Measurements from ENCODE around the gene ABHD8.

Gene ABHD8

DNA sequence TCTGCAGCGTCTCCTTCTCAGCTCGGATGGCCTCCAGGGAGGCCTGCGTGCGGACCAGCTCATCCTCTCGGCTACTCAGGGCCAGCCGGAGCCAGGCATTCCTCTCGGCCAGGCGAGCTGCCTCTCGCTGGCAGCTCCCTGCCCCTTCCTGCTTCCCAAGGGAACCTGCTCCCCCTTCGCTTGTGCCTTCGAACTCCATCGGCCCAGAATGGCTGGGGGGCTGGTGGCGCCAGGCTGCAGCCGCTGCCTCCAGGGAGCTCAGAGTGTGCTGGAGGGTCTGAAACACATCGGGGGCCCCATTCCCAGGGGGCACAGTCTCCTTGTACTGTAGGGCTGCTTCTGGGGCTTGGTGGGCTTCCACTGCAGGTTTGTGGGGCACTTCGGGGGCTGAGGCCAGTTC, 40.7 kb downstream of the ABHD8 start:
- no peak for DNase-seq

DNA sequence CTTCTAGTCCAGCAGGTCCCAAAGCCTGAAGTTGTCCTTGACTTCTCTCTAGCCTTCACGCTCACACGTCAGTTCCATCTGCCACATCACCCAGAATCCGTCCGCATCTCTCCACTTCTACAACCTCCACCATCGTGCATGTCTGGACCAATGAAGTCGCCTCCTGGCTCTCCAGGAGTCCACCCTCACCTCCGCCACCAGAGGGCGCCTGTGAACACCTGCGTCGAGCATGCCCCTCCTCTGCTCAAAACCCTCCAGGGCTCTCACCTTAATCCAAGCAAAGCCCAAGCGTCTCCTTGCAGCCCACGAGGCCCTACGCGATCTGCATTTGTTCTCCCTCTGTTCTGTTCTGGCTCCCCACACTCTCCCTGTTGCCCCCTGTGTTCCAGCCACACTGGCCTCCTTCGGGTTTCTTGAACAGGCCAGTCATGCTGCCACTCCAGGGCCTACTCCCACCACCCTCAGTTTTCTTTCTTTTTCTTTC, 42.3 kb downstream of the ABHD8 start:
- DNase-seq: peak; percentile 86

DNA sequence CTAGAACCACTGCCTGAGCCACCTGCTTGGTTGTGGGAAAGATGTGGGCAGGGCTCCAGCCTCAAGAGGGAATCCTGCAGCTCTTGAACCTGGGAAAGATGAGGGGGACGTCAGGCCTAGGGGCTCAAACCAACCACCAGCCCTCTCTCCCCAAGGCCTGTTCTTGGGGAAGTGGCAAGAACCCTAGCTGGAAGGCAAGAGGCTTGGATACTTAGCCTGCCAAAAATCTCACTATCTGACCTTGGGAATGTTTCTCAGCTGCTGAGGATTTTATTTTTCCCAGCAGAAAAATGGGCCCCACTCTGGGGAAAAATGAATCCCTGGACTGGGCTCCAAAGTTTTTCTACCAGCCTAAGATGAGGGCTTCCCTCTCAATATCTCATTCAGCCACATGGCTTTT, 43.3 kb downstream of the ABHD8 start:
- DNase-seq: no peak

DNA sequence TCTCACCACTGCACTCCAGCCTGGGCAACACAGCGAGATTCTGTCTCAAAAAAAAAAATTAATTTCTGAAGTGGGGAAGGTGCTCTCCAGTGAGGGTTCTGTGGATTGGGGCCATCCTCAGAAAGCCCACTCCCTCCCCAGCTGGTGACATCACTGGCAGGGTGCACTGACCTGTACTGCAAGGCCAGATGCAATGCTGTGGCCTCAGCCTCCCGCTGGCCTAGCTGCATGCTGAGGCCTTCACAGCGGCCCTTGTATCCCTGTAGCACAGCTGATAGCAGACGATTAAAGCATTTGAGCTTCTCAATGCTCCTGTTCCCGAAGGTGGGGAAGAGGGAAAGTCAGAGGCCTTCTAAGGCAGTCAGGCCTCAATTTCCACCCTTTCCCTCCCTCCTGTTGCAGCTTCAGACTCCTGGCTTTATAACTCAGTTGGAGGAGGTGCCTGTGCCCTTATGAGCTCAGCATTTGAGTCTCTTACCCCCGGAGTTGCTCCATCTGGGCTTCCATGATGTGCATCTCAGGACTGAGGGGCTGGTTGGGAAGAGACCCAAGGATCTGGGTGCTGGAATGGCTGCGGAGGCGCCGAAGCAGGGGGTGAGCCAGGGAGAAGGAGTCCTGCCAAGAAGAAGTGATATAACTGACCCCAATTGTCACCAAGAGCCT, 44.0 kb downstream of the ABHD8 start:
- DNase-seq: no peak

DNA sequence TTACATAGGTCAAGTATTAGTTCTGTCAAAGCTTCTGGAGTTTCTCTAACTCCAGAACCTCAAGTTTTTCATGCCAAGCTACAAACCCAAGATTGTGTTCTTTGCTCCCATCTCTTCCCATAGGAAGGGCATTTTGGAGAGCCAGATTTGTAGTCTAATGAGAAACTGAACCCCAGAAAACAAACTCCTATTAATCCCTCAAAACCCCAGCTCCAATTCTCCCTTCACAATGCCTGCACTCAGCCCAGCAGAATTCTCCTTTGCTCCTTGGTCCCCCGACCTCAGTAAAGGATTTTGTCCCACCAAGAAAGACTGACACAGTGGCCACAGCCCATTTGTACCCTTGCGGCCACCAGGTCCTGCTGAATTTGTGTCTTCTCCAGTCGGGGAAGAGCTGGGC, 47.1 kb downstream of the ABHD8 start:
- DNase-seq: no peak

DNA sequence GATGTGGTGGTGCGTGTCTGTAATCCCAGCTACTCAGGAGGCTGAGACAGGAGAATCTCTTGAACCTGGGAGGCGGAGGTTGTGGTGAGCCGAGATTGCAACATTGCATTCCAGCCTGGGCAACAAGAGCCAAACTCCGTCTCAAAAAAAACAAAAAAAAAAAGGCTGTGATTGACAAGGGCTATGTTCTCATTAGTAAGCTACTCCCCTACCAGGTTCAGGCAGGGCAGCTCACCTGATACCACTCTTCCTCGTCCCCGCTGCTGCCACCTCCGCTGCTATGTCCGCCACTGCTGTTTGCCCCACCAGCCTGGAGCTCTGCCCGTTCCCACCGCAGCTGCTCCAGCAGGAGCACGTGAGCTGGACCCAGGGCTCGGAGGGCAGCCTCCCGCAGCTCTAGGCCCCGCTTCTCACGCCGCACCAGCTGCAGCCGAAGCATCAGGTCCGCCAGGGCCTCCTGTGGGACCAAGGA, 48.0 kb downstream of the ABHD8 start:
- DNase-seq: peak; percentile 17

DNA sequence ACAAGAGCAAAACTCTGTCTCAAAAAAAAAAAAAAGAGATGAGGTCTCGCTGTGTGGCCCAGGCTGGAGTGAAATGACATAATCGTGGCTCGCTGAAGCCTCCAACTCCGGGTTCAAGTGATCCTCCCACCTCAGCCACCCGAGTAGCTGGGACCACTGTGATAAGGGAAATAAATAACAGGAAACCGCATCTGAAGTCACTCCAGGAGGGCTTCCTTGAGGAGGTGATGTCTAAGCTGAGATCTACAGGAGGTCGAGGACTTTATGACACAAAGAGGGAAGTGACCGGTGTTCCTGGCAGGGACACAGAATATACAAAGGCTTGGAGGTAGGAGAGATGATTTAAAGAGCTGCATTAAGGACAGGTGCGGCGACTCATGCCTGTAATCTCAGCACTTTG, 48.6 kb downstream of the ABHD8 start:
- DNase-seq: no peak

DNA sequence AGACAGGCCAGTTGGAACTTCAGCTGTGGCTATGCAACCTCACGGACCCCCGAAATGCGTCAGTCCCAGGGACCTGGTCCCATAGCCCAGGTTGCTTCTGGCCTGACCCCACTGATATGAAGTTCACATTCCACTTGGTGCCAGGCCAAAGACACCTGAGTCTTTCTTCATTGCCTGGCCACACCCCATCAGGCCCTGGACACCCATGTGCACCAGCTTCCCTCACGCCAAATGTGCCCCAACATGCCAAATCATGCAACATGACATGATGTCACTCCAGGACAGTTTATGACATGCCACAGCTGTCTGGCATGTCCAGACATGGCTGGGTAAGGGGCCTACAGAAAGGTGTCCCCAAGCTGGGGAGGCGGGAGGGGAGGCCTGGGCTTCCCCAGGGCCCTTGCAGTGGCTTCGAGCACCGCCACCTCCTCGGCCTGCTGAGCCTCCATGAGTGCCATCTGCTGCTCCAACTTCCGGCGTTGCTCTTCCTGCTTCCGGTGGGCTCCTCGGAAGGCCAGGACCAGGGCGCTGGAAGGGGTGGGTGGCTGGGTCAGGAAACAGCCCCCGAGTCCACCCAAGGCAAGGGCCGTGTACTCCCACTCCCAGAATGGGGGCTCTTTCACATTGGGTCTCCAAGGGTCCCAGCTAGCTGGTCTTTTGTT, 53.2 kb downstream of the ABHD8 start:
- no peak for DNase-seq

DNA sequence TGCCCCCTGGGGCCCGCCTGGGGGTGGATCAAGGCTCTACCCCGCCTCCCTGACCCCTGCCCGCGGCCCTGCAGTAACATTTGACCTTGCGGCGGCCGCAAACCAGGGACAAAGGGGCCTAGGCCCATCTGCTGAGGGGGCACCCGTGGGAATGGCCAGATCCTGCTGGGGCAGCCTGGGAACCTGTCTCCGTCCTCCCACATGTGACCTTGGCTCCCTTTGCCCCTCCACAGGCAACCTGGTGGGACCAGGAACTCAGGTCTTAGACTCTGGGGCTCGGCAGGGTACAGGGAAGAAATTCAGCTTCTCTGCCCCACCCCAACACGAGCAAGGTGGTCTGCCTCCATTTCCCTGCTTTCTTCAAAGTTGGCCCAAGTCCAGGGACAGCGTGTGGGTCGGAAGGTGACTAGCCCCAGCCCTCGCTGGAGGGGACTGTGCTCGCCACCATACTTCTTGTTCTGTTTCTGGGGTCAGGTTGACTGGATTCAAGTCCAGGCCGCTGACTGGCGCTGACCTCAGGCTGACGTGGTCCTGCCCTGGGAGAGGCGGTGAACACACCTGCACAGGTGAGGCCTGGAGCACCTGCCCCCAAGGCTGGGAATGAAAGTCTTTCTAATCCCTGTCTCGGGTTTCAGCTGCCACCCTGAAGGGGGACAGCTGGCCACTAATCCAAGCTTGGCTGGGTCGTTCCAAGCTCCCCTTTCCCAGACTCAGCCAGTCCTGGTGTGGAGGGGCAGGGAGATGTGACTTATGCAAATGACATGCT, 55.0 kb downstream of the ABHD8 start:
- peak; percentile 20 for DNase-seq

DNA sequence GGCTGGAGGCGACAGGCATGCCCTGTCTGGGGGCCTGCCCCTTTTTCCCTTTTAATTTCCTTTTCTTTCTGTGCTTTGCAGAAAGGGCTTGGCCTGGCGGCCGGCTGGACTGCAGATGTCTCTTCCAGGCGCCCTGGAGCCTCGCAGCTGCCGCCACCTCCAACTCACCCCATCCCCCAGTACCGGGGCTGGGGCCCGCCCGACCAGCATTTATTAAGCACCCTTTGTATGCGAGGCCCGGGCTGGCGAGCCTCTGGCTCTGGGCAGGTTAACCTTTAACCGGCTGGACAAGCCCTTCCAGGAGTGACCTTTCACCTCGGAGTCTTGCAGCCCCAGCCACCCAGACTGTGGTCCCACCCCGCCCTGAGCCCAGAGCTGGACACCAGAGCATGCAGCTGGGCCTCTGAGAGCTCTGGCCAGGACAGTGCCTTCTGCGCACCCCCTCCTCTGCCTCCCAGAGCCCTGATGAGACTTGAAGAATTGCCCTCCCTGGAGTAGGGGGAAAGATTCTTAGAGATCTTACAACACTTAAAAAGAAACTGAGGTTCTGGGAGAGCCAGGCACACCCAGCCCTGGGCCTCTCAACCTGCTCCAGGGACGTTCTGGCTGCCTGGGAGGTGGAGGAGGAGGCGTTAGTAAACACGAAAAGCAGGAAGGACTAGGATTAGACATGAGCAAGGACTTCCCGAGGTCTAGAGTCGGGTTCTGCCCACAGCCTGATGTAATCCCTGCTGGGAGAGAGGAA, 56.4 kb downstream of the ABHD8 start:
- no peak for DNase-seq

DNA sequence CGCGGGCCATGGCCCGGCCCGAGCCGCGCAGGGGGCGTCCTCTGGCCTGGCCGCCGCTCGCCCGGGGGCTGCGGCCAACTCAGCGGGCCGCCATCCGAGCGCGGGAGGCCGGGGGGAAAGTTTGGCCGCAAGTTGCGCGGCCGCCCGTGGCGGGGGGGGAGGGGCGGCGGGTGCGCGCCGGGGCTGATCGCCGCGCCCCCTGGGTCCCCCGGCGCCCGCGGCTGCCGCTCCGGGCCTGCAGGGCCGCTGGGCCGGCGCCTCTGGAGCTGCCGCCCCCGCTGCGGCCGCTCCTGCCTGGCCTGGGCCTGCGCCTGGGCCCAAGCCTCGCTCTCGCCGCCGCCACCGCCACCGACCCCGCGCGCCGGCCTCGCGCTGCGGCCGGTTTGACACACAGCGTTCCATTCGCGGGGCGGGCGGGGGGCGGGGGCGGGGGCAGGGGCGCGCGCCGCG, 57.7 kb downstream of the ABHD8 start, which contains the start of gene NR2F6:
NR2F6 (minus strand) TSS at position 385 of the 450 bp plus-strand sequence. CDS start 699 bp downstream, outside the sequence.
- no peak for DNase-seq

DNA sequence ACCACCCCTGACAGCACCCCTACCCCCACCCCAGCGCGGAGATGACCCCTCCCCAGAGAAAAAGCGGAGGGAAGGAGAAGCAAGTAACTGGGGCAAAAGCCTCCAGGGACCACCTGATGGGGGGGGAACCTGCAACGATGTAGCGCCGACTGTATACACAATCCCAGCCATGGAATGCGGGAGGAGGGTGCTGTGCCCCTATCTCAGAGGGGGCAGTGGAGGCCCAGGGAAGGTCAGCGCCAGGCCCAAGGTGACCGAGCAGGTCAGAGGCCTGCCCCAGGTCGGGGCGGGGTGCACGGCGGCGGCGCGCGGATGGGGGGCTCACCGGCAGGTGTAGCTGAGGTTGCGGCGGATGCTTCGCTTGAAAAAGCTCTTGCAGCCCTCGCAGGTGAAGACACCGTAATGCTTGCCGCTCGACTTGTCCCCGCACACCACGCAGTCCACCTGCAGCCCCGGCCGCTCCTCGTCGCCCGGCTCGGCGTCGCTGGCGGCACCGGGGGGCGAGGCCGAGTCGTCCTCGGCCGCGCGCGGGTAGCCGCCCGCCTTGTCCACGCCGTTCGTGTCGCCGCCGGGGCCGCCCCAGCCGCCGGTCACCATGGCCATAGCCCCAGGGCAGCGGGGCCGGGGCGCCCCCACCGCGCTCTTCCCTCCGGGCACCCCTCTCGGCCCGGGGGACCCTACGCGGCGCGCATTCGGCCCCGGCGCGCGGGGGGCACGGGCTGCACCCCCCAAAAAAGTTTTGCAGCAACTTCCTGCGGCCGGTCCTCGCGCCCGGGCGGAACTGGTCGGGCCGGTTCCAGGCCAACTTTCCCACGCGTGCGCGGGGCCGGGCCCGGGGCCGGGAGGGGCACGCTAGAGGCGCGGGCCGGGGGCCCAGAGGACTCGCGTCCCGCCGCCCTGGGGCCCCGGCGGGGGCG, 58.3 kb downstream of the ABHD8 start:
- no peak for DNase-seq

DNA sequence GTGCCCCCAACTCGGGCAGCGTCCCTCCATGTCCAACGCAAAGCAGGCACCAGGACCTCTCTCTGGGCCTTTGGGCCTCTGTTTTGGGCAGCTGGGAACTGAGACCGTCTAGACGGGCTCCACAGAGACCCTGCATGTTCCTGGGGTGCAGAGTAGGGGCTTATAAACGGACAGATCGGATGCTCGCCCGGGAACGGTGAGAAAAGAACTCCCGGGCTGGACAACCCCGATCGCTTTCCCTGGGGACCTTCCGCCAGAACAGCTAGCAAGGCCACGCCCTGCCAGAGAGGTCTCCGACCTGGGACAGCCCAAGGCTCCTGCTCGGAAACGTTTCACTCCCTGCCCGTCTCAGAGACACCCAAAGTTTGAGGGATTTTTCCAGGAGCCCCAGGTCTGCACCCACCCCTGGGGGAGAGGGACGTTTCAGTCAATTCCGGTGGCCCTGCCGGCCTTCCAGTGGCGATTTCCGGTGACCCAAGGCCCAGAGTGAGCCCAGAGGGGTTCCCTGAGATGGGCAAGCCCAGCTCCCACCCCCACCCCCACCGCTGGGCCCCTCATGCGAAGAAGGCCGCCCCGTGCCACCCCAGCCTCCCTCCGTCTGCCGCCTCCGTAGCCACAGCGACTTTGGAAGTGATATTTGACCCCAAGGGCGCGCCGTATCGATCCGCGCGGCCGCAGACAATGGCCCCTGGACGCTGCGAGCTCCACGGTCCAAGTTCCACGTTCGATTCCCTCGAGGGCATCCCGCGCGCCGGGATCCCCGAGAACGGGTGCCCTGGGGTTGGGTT, 59.2 kb downstream of the ABHD8 start:
- no peak for DNase-seq

DNA sequence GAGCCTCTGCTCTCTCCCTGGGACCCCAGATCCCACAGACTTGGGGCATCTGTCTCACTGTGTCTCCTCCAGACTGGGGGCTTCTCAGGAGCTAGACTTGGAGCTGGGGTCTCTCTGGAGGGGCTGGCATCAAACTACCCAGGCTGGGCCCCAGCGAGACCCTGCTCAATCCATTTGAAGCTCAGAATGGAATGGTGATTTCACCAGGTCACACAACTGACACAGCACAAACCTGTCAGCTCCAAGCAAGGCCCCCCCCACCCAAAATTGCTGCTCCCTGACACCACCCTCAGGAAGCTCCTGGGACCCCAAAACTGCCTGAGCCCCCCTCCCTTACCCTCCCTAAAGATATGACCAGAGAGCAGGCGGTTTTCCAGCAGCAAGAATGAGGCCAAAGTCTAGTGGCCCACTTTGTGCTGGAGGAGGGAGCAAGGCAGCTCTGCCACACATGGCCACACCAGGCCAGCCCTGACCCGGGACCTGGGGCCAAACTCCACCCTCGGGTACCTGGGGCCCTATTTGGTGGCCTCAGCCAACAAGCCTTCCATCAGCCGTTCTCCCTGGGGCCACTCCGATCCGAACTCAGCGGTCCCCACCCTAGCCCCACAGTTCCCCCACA, 59.9 kb downstream of the ABHD8 start:
- DNase-seq: no peak

DNA sequence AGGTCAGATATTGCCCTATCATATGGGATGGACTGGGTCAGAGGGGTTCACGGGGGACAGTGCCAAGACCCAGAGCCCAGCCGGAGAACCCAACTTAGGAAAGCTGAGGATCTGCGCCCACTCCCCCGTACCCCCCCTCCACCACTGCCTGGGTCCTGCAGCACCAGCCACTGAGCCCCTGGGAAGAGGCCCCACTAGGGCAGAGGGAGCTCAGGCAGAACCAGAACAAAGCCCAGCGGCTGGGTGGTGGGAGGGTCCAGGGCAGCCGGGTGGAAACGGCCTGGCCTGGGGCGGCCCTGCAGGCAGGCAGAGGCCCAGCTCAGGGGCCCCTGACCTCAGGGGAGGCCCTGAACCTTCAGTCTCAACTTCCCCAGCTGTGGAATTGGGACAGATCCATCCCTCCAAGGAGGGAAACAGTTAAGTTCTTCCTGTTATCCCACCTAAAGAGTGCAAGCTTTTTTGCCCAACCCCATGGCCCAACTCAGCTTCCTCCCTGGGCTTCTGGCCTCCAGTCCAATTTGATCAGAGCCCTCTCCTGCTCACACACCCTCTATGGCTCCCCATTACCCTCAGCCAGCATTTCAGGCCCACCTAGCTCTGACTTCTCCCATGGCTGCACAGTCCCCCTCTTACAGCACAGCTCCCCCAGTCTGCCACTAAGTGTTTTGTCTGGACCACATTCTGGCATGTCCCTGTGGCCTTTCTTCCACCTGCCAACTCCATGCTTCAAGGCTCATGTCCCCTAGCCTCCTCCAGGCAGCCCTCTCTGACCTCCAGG, 60.6 kb downstream of the ABHD8 start:
- no peak for DNase-seq
